Lung (tissue), 12 donors: ENCODE data around the gene GPX7. TPM values are rescaled to one million over a fixed set of nuclear protein-coding genes. Genes with fewer than 3 reads are reported as not detected.

ENCODE experiments used
- ATAC-seq: fragments of 200-7000 bp; cut with Tn5 transposase; one replicate; pipeline ENCODE4 v1.9.1; 2020; ENCODE audit warnings: moderate number of reproducible peaks; ENCODE audit not compliant: insufficient read depth, low FRiP score
- DNase-seq, 3 donors: peaks; one replicate each; pipeline ENCODE4 v3.0.0-alpha.2; 2013 to 2017
- H3K27ac ChIP-seq, 2 donors: one replicate each; pipeline ENCODE4 v1.5.1; 2013; ENCODE audit warnings: mild to moderate bottlenecking in 2 of 2, moderate library complexity in 2 of 2, control low read depth in 1 of 2, inconsistent platforms in 1 of 2, low read depth in 1 of 2, low read length in 1 of 2
- H3K27me3 ChIP-seq, 3 donors: one replicate each; pipeline ENCODE4 v1.5.1; 2013; ENCODE audit warnings: low read length in 2 of 3; ENCODE audit not compliant: control insufficient read depth in 3 of 3, insufficient read depth in 3 of 3
- H3K36me3 ChIP-seq, 4 donors: one replicate each; pipeline ENCODE4 v1.5.1; 2013; ENCODE audit warnings: low read length in 4 of 4, mild to moderate bottlenecking in 1 of 4, moderate library complexity in 1 of 4; ENCODE audit not compliant: control insufficient read depth in 4 of 4, insufficient read depth in 4 of 4
- H3K4me1 ChIP-seq, 5 donors: one replicate each; pipeline ENCODE4 v1.5.1; 2013; ENCODE audit warnings: low read length in 5 of 5, mild to moderate bottlenecking in 2 of 5, moderate library complexity in 1 of 5; ENCODE audit not compliant: control insufficient read depth in 5 of 5, insufficient read depth in 5 of 5
- H3K4me3 ChIP-seq: one replicate; pipeline ENCODE4 v1.5.1; 2013; ENCODE audit warnings: mild to moderate bottlenecking, control low read depth, moderate library complexity
- H3K9ac ChIP-seq, 2 donors: one replicate each; pipeline ENCODE4 v1.5.1; 2013; ENCODE audit warnings: low read length in 2 of 2, control low read depth in 1 of 2; ENCODE audit not compliant: insufficient read depth in 1 of 2
- H3K9me3 ChIP-seq, 4 donors: one replicate each; pipeline ENCODE4 v1.5.1; 2013; ENCODE audit warnings: low read length in 3 of 4, mild to moderate bottlenecking in 1 of 4, moderate library complexity in 1 of 4; ENCODE audit not compliant: control insufficient read depth in 4 of 4, insufficient read depth in 3 of 4
- CTCF ChIP-seq: IDR thresholded peaks from 2 replicates; pipeline ENCODE4 v1.5.1; 2012; ENCODE audit warnings: mild to moderate bottlenecking; ENCODE audit errors: control extremely low read depth, extremely low read depth
- WGBS, 2 donors: extraction: QIAGEN DNeasy Blood & Tissue Kit; methylation state at CpG; one replicate each; pipeline ENCODE4 v1.1.7; 2013; 5-methylcytosine and 5-hydroxymethylcytosine counted together
- polyA plus RNA-seq, 2 donors: library from polyadenylated mRNA; stranded (reverse); fragments of 200-250 nt; gene quantifications; one replicate each; pipeline ENCODE4 v1.2.1, GENCODE V29; 2013
- total RNA-seq, 2 donors: library from RNA; depleted of rRNA in 1 of 2; stranded (reverse); fragments of >200 nt in 1 of 2; gene quantifications; one replicate each; pipeline ENCODE4 v1.2.1, GENCODE V29; 2014 to 2021
- donor health status: control.
- donor health status: control.
- donor health status: Bipolar disorder and iron deficiency.
- donor health status: healthy.
- donor health status: DM: yes; HTN: yes; CAD: no.

GPX7 gene
- total and polyA plus RNA-seq, 4 donors: 7.3 to 61.4 (median 12.1) TPM

- Histone ChIP-seq H3K27me3 (no peaks in the 10 kb centered on the region), H3K9me3 (peaks cover 0 to 3% (median 0%) of the 10 kb centered on the region in 4 donors), H3K4me3 (no peak overlapping the region), H3K36me3 (no peaks in the 10 kb centered on the region), H3K9ac (no peak overlapping the region), H3K27ac (no peak overlapping the region), H3K4me1 (peaks cover 0 to 3% (median 0%) of the 10 kb centered on the region in 5 donors)
- DNase-seq: no peak
- WGBS, 2 donors: 39 to 47% methylated on average over 2 of the region's 2 CpGs
- no peak for TF ChIP-seq CTCF
- ATAC-seq: no peak
Observed at GRCh38 chr1:52579415-52579814, 22.8 kb upstream of the GPX7 start.

- Histone ChIP-seq H3K9me3 (peaks cover 0 to 3% (median 0%) of the 10 kb centered on the region in 4 donors), H3K4me3 (no peak overlapping the region), H3K9ac (no peak overlapping the region), H3K4me1 (peaks cover 0 to 3% (median 0%) of the 10 kb centered on the region in 5 donors), H3K27ac (no peak overlapping the region), H3K27me3 (no peaks in the 10 kb centered on the region), H3K36me3 (no peaks in the 10 kb centered on the region)
- no peak for TF ChIP-seq CTCF
- ATAC-seq (no peak), DNase-seq (no peak)
- WGBS, 2 donors: 91 to 98% methylated on average over 3 of the region's 3 CpGs
Observed at GRCh38 chr1:52580283-52580682, 21.9 kb upstream of the GPX7 start.

DNA sequence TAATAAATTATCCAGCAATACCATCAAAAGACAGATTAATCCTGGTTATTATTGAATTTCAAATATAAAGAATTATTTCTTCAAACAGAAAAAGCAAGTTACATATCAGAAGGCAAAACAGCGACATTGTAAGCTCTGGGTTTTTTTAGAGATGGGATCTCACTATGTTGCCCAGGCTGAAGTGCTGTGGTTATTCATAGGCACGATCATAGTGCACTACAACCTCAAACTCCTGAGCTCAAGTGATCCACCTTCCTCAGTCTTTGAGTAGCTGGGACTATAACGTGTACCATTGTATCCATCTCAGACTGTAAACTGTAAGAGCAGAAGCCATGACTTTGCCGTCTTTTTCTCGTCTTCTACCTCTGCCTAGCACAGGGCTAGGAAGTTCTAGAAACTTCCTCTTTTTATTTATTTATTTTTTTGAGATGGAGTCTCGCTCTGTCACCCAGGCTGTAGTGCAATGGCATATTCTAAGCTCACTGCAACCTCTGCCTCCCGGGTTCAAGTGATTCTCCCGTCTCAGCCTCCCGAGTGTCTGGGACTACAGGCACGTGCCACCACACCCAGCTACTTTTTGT, 20.0 kb upstream of the GPX7 start:
- DNase-seq: no peak
- WGBS, 2 donors: 83 to 90% methylated on average over 10 of the region's 10 CpGs
- H3K36me3 ChIP-seq: no peaks in the 10 kb centered on the region
- H3K27ac ChIP-seq: no peak overlapping the region
- ATAC-seq: no peak
- no peak overlapping the region for H3K4me3 ChIP-seq
- H3K4me1 ChIP-seq: peaks cover 0 to 3% (median 0%) of the 10 kb centered on the region in 5 donors
- H3K27me3 ChIP-seq: no peaks in the 10 kb centered on the region
- no peak overlapping the region for H3K9ac ChIP-seq
- H3K9me3 ChIP-seq: peaks cover 0 to 3% (median 0%) of the 10 kb centered on the region in 4 donors
- no peak for TF ChIP-seq CTCF

GRCh38 chr1:52585474-52585873, 16.7 kb upstream of the GPX7 start:
- no peak for DNase-seq
- WGBS, 2 donors: 73 to 90% methylated on average over 1 of the region's 1 CpG
- Histone ChIP-seq H3K9me3 (no peaks in the 10 kb centered on the region), H3K27me3 (no peaks in the 10 kb centered on the region), H3K36me3 (no peaks in the 10 kb centered on the region), H3K4me3 (no peak overlapping the region), H3K27ac (no peak overlapping the region), H3K4me1 (no peaks in the 10 kb centered on the region), H3K9ac (no peak overlapping the region)
- no peak for ATAC-seq
- no peak for TF ChIP-seq CTCF
